HG03469 (cell line): ENCODE results near the gene RAPGEF1.
"Not testable (repeated sequence)": the region's sequence is repeated elsewhere in the genome, so short reads cannot be mapped to it uniquely, and the experiment has no call there.

Experiments used
- ATAC-seq: cut with Tn5 transposase; IDR thresholded peaks from one replicate; pipeline ENCODE4 v1.9.1; 2021; ENCODE audit warnings: mild to moderate bottlenecking, moderate library complexity, moderate number of reproducible peaks; ENCODE audit not compliant: unreplicated experiment

The RAPGEF1 gene

GRCh38 chr9:131739959-131740648 is at the start of gene RAPGEF1:
TSS of gene RAPGEF1 (minus strand) at chr9:131740076. CDS start at chr9:131739830, 246 bp downstream.
- no peak for ATAC-seq

GRCh38 chr9:131788851-131789250 is 49.0 kb upstream of the RAPGEF1 start:
- ATAC-seq: no peak

GRCh38 chr9:131787838-131788237 is 48.0 kb upstream of the RAPGEF1 start:
- ATAC-seq: no peak

- no peak for ATAC-seq
These were observed 45.0 kb upstream of the RAPGEF1 start for GRCh38 chr9:131784748-131785501.

GRCh38 chr9:131781069-131781468 is 41.2 kb upstream of the RAPGEF1 start:
- no peak for ATAC-seq

GRCh38 chr9:131776473-131776872 is 36.6 kb upstream of the RAPGEF1 start:
- no peak for ATAC-seq

GRCh38 chr9:131776036-131776435 is 36.2 kb upstream of the RAPGEF1 start:
- ATAC-seq: no peak

GRCh38 chr9:131774636-131775035 is 34.8 kb upstream of the RAPGEF1 start:
- no peak for ATAC-seq

GRCh38 chr9:131773911-131774379 is 34.1 kb upstream of the RAPGEF1 start:
- no peak for ATAC-seq

- no peak for ATAC-seq
These were observed 33.1 kb upstream of the RAPGEF1 start for GRCh38 chr9:131772940-131773339.

- no peak for ATAC-seq
These were observed 31.8 kb upstream of the RAPGEF1 start for GRCh38 chr9:131771646-131772045.

GRCh38 chr9:131769361-131769760 is 29.5 kb upstream of the RAPGEF1 start:
- no peak for ATAC-seq

- ATAC-seq: no peak
These were observed 24.7 kb upstream of the RAPGEF1 start for GRCh38 chr9:131764568-131764967.

GRCh38 chr9:131762356-131762932 is 22.6 kb upstream of the RAPGEF1 start:
- no peak for ATAC-seq

GRCh38 chr9:131759017-131759647 is 19.3 kb upstream of the RAPGEF1 start:
- no peak for ATAC-seq

GRCh38 chr9:131757549-131757948 is 17.7 kb upstream of the RAPGEF1 start:
- ATAC-seq: no peak

- no peak for ATAC-seq
These were observed 15.8 kb upstream of the RAPGEF1 start for GRCh38 chr9:131755541-131756198.

GRCh38 chr9:131754846-131755245 is 15.0 kb upstream of the RAPGEF1 start:
- ATAC-seq: no peak

GRCh38 chr9:131753751-131754150 is 13.9 kb upstream of the RAPGEF1 start:
- not testable (repeated sequence) for ATAC-seq

- ATAC-seq: no peak
These were observed 12.5 kb upstream of the RAPGEF1 start for GRCh38 chr9:131752231-131752884.
